Measurements from ENCODE around the gene DRD4. TPM values are rescaled to one million over a fixed set of nuclear protein-coding genes. Genes with fewer than 3 reads are reported as not detected.

Gene DRD4
- total RNA-seq, 1 donor from 2014 or later: 1.3 TPM

GRCh38 chr11:620201-620600 lies 16.9 kb upstream of the DRD4 start:
- intact Hi-C loops (cut with DNase I): no loop called here
- ATAC-seq (no peak), DNase-seq (no peak)
- H3K9me3 ChIP-seq: no peaks in the 10 kb centered on the region
- no peak overlapping the region for H3K4me3 ChIP-seq
- H3K27me3 ChIP-seq (ENCODE audit: low read depth): peaks cover 6% of the 10 kb centered on the region
- H3K36me3 ChIP-seq: peaks cover 2% of the 10 kb centered on the region
- no peak overlapping the region for H3K27ac ChIP-seq
- TF ChIP-seq, protein P1, sequence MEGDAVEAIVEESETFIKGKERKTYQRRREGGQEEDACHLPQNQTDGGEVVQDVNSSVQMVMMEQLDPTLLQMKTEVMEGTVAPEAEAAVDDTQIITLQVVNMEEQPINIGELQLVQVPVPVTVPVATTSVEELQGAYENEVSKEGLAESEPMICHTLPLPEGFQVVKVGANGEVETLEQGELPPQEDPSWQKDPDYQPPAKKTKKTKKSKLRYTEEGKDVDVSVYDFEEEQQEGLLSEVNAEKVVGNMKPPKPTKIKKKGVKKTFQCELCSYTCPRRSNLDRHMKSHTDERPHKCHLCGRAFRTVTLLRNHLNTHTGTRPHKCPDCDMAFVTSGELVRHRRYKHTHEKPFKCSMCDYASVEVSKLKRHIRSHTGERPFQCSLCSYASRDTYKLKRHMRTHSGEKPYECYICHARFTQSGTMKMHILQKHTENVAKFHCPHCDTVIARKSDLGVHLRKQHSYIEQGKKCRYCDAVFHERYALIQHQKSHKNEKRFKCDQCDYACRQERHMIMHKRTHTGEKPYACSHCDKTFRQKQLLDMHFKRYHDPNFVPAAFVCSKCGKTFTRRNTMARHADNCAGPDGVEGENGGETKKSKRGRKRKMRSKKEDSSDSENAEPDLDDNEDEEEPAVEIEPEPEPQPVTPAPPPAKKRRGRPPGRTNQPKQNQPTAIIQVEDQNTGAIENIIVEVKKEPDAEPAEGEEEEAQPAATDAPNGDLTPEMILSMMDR (IDR thresholded peaks at IDR 0.05): no peak
- peaks cover 12% of the 10 kb centered on the region for H3K4me1 ChIP-seq

- ATAC-seq: no peak
- intact Hi-C loops (cut with DNase I): no loop called here
- no peak overlapping the region for H3K27ac ChIP-seq
- no peak for DNase-seq
- TF ChIP-seq, protein P1 (IDR thresholded peaks at IDR 0.05): no peak
- H3K4me1 ChIP-seq: peaks cover 9% of the 10 kb centered on the region
- H3K4me3 ChIP-seq: no peak overlapping the region
- H3K36me3 ChIP-seq: no peaks in the 10 kb centered on the region
- peaks cover 16% of the 10 kb centered on the region for H3K27me3 ChIP-seq (ENCODE audit: low read depth)
- H3K9me3 ChIP-seq: no peaks in the 10 kb centered on the region
Measured at GRCh38 chr11:620935-621814, 15.9 kb upstream of the DRD4 start.

DNA sequence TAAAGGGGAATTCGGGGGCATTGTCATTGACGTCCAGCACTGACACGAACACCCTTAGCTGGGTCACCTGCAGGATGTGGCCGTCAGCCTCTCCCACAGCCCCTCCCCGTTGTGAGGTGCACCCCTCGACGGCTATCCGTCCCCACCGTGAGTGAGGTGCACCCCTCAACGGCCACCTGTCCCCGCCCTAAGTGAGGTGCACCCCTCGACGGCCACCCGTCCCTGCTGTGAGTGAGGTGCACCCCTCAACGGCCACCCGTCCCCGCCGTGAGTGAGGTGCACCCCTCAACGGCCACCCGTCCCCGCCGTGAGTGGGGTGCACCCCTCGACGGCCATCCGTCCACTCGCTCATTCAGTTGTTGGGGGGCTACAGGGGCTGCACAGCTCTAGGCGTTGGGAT lies 15.2 kb upstream of the DRD4 start:
- intact Hi-C loops (cut with DNase I): no loop called here
- ATAC-seq (no peak), DNase-seq (no peak)
- no peaks in the 10 kb centered on the region for H3K9me3 ChIP-seq
- H3K4me3 ChIP-seq: no peak overlapping the region
- H3K27me3 ChIP-seq (ENCODE audit: low read depth): peaks cover 22% of the 10 kb centered on the region
- peaks cover 3% of the 10 kb centered on the region for H3K4me1 ChIP-seq
- H3K27ac ChIP-seq: no peak overlapping the region
- TF ChIP-seq, protein P1 (IDR thresholded peaks at IDR 0.05): no peak
- H3K36me3 ChIP-seq: no peaks in the 10 kb centered on the region

GRCh38 chr11:623349-623869 lies 13.7 kb upstream of the DRD4 start:
- TF ChIP-seq, protein P1 (IDR thresholded peaks at IDR 0.05): no peak
- Histone ChIP-seq H3K9me3 (no peaks in the 10 kb centered on the region), H3K4me1 (no peaks in the 10 kb centered on the region), H3K36me3 (no peaks in the 10 kb centered on the region), H3K27ac (no peak overlapping the region), H3K4me3 (no peak overlapping the region), H3K27me3 (ENCODE audit: low read depth) (peaks cover 22% of the 10 kb centered on the region)
- intact Hi-C loops (cut with DNase I): no loop called here
- ATAC-seq: no peak
- DNase-seq: no peak

DNA sequence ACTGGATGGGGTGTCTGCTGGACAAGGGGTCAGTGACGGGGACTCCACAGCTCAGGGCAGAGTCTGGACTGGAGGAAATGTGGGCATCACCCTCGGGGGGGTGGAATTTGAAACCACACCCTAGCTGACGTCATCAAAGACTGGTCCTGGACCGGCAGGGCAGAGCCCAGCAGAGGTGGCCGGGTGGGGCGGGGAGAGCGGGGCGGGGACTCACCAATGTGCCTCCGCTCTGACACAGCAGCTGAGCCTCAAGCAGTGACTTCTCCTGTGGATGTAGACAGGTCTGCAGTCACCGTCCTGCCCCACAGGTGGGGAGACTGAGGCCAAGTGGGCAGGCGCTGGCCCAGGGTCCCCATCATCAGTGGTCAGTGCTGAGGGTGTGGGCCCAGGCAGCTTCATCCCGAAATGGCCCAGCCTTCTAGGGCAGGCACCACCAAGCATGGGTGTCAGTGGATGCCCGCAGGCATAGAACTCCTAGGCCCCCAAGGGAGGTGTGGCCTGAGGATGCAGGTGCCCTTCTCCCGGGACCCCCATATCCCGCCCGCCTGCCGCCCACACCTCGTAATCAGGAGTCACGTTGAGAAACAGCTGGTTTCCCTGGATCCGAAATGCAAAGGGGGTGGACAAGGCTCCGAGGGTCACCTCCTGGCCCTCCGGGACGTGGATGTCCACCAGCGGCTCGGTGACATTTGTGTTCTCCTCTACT lies 12.9 kb upstream of the DRD4 start:
- Histone ChIP-seq H3K9me3 (no peaks in the 10 kb centered on the region), H3K27ac (no peak overlapping the region), H3K4me1 (no peaks in the 10 kb centered on the region), H3K4me3 (no peak overlapping the region), H3K27me3 (ENCODE audit: low read depth) (peaks cover 22% of the 10 kb centered on the region), H3K36me3 (no peaks in the 10 kb centered on the region)
- intact Hi-C loops (cut with DNase I): no loop called here
- TF ChIP-seq, protein P1 (IDR thresholded peaks at IDR 0.05): no peak
- ATAC-seq: no peak
- no peak for DNase-seq
